G401.6 (cell line): ENCODE data around the gene PILRA.
"Not testable (repeated sequence)": the region's sequence is repeated elsewhere in the genome, so short reads cannot be mapped to it uniquely, and the experiment has no call there.

Experiments used
- FAIRE-seq: peaks from 2 replicates; lab custom pipeline; 2012; peaks lifted over from hg19 to GRCh38; lab: Jason Lieb, UNC

PILRA gene

DNA sequence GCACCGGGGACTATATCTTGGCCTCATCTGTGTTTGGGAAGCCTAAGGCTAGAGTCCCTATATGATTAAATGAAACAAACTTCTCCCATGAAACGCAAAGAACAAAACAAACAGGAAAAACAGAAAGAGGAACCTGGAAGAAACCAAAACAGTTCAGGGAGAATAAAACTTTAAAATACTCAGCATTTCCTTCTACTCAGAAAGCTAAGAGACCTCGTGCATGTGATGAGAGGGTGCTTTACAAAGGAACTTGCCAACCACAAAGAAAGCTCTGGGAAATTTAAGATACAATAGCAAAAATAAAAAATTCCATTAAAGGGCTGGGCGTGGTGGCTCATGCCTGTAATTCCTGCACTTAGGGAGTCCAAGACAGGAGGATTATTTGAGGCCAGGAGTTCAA, 6.9 kb downstream of the PILRA start:
- FAIRE-seq, result no peak

- FAIRE-seq, result not testable (repeated sequence)
Measured at GRCh38 chr7:100381531-100382233, 8.4 kb downstream of the PILRA start.

DNA sequence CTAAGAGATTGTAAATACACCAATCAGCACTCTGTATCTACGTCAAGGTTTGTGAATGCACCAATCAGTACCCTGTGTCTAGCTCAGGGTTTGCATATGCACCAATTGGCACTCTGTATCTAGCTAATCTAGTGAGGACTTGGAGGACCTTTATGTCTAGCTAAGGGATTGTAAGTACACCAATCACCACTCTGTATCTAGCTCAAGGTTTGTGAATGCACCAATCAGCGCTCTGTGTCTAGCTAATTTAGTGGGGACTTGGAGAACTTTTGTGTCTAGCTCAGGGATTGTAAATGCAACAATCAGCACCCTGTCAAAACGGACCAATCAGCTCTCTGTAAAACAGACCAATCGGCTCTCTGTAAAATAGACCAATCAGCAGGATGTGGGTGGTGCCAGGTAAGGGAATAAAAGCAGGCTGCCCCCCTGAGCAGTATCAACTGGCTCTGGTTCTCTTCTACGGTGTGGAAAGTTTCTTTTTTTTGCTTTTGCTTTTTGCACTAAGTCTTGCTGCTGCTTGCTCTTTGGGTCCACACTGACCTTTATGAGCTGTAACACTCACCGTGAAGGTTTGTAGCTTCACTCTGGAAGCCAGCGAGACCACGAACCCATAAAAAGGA, 9.1 kb downstream of the PILRA start:
- not testable (repeated sequence) for FAIRE-seq

DNA sequence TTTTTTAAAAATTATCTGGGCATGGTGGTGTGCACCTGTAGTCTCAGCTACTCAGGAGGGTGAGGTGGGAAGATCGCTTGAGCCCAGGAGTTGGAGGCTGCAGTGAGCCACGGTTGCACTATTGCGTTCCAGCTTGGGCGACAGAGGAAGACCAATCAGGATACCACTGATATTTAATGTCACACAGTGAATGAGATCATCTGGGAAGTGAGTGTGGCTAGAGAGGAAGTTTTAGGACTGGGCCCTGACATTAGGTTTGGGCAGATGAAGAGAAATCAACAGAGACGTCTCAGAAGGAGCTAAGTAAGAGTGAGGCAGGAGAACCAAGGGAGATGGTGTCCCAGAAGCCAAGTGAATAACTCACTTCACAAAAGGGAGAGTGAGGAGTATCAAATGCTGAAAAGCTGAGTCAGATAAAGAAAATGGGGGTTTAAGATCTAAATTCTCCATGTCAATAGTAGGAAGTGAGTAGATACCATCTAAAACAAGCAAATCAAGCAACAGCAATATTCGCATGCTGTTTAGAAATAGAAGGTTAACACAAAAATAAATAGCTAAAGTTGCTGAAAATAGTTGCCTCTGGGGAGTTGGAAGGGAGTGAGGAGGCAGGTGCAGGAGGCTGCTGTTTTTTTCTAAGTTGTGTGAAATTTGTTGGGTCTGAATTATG, 11.5 kb downstream of the PILRA start:
- FAIRE-seq, result no peak

- FAIRE-seq, result no peak
Measured at GRCh38 chr7:100386940-100387339, 13.7 kb downstream of the PILRA start.

DNA sequence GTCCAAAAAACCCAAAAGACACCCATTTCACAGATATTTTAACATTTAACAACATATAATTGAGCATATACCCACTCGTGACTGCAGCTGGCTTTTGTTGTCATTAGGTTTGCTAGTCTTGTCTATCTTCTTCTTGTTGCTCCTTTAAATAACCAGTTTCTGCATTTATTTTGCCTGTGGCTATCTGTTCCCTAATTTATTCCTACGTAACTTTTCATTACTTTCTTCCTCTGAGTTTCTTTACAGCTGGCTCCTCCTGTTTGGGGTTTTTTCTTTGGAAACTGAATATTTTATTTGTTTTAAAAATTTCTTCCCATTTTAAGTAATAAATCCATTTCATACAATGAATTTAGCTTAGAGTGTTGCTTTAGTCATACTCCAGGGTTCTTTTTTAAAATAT, 14.4 kb downstream of the PILRA start:
- peak; percentile 39 for FAIRE-seq

- FAIRE-seq, result no peak
Measured at GRCh38 chr7:100389437-100390088, 16.3 kb downstream of the PILRA start.

GRCh38 chr7:100390286-100391009, 17.2 kb downstream of the PILRA start:
- FAIRE-seq, result no peak

DNA sequence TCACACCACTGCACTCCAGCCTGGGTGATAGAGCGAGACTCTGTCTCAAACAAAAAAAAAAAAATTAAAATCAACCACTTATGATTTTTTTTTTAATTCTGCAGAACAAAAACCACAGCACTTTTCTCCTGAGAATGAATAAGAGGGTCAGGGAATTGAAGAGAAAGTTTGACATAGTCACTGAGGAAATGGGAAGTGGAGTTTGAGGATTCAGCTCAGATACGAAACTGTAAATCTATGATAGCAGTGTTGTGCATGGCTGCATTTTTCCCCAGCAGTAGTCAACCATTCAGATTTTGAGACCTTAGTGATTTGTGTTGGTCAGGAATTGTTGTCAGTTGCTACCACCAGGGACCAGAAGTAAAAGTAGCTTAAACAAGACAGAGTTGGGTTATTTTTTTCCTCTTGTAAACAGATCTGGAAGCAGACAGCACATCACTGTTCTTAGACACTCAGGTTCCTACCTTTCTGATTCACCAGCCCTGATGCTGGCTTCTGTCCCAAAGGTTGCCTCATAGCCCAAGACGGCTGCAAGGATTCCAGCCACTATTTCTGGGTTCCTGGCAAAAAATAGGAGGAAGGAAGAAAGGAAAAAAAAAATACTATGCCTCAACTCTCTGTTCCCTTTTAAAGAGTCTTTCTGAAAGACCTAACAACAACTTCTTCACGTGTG, 20.1 kb downstream of the PILRA start:
- FAIRE-seq, result no peak

GRCh38 chr7:100394077-100394476, 20.8 kb downstream of the PILRA start:
- FAIRE-seq, result no peak

DNA sequence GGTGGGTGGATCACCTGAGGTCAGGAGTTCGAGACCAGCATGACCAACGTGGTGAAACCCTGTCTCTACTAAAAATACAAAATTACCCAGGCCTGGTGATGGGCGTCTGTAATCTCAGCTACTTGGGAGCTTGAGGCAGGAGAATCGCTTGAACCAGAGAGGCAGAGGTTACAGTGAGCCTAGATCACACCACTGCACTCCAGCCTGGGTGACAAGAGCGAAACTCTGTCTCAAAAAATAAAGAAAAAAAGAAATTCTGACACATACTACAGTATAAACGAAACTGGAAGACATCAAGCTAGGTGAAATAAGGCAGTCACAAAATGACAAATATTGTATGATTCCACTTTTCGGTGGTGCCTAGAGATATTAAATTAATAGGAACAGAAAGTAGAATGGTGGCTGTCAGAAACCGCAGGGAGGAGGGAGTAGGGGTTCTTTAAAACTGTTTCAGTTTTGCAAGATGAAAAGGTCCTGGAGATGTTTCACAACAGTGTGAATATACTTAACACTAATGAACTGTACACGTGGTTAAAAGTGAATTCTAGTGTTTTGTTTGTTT, 23.2 kb downstream of the PILRA start:
- FAIRE-seq, result no peak

DNA sequence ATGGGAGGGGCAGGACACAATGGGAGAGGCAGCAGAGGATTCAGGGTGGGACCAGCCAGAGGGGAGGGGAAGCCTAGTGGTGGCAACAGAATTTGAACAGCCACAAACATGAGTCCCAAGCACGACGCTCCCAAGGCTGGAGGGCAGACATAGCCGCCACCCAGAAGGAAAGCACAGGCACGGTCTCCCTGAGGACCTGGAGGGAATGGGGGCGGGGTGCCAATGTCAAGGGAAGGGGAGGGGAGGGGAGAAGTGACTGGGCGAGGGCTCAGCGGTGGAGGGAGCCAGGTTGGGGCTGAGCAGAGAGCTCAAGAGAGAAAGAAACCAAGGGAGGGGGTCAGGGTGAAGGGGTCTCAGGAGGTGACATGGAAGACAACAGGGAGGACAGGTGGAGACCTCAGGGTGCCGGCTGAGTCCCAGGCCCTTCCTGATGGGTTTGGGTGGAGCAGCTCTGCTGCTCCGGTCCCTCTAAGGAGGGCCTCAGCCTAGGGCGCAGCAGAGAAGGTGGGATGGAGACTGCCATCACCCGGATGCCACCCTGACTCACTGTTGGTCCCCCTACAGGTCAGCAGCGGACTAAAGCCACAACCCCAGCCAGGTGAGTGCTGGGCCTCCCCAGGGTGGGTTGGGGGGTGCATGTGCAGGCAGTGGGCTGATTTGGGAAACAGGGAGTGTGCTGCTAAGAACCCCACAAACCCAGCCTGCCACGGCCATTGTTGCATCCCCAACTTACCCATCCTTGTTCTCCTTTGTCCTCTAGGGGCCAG, 24.2 kb downstream of the PILRA start:
- FAIRE-seq, result no peak

DNA sequence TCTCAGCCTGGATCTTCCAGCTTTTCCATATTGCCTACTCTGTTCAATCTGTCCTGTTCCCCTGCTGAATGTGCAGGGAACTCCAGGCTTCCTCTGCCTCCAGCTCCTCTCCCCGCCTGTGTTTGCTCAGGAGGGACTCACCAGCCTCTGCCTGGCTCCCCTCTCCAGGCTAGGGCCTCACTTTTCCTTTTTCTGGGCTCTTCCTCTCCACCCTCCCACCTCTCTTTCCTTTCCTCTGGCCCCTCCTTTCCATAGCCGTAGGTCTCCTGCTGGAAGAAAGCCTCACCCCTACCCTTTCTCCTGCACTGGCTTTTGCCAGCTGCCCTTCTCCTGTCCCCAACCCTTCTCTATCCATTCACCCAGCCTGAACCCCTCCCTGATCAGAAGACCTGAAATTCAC, 25.0 kb downstream of the PILRA start:
- no peak for FAIRE-seq

DNA sequence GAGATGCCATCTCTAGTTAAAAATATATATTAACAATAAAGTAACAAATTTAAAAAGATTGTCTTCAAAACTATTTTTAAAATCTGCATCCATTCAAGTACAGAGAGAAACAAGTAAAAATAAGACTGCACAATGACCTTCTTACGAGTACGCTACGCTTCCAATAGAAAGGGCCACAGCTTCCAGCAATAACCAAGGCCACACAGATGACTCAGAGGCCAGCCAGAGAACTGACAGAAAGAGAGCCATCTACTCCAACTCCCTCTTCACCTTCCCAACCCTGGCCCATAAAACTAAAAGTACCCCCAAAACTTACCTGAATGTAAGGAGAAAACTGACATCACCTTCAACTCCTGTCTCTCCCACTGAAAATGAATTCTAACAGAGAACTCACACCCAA, 26.8 kb downstream of the PILRA start:
- FAIRE-seq, result no peak

DNA sequence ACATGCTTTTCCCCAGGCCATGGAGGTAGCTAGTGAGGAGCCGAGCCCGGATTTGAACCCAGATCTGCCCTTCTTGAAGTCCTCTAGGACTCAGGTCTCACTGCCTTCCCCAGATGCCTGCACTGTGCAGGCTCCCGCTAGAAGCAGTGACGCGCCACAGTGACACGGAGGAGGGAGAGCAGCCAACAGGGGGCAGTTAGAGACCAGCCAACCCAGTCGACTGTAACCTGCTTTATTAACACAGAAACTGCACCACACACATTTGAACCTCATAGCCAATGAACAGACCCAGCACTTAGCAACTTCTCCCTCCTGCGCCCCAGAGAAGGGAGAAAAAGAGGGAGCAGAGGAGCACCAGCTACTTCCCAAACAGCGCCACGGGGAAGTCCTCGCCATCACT, 27.4 kb downstream of the PILRA start:
- no peak for FAIRE-seq

DNA sequence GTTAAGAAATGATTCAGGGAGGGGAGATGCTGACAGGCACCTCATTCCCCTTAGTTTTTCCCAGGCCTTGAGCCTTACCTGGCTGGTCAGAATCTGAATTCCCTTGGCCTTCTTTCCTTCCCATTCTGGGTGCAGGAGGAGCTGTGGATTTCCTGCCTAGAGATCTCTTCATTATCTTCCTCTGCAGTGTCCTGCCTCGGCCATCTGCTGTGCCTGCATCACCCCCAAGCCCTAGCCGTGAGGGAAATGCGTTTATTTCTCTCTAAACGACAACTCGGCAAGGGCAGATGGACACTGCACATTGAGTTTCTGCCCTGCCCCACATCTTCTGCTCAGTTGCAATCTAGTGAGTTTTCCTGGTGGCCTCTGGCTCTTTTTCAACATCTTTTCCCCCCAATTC, 28.5 kb downstream of the PILRA start:
- no peak for FAIRE-seq

DNA sequence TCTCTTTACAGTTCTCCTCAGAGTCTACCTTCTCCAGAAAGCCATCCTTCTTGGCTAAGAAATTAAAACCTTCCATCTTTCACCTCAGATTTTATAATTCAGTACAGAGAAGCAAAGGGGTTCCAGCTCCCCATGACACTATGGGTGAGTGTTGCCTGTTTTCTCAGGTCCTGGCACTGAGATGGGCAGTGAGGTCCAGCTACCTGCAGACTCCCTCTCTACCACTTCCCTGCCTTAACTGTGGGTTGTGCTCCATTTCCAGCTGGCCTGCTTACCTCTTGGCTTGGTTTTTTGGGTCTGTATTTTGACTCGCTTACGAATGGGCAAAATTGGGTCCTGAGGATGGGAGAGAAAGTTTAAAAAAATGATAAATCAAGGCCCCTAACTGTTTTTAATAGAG, 29.0 kb downstream of the PILRA start:
- no peak for FAIRE-seq

DNA sequence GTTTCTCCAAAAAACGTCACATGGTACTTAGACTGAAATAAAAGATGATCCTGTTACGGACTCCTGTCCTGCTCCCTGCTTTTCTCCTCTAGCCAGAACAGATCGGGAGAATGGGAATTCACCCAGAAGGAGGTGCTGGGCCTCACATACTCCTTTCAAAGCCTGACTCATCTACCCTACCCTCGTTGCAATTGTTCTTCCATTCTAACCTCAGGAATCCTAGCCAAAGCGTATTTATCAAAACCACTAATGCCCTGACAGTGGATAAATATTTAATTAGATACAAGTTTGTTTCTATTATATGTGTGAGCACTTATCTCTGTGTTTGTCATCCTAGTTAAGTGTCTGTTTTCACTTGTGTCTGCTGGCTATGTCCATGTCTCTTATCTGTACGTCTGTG, 33.5 kb downstream of the PILRA start:
- FAIRE-seq, result no peak

DNA sequence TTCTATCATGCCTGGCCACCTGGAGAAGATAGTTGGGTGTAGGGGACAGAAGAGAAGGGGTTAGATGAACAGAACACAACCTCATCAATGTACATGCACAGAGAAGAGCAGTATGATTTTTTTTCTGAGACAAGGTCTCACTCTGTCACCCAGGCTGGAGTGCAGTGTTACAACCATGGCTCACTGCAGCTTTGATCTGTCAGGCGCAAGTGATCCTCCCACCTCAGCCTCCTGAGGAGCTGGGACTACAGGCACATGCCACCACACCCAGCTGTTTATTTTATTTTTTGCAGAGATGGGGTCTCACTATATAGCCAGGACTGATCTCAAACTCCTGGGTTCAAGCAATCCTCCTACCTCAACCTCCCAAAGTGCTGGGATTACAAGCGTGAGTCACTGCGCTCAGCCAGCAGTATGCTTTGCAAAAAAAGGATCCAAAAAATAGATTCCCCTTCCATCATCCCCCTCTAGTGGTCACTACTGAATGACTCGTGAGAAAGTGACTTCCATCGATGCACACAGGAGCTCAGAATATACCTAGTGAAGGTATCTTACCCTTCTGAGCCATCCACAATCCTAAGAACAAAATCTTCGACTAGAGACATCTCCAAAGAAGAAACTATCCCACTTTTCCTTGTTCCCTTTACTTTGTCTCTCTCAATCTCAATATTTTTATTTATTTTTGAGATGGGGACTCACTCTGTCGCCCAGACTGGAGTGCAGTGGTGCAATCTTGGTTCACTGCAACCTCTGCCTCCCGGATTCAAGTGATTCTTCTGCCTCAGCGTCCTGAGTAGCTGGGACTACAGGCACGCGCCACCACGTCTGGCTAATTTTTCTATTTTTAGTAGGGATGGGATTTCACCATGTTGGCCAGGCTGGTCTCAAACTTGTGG, 34.2 kb downstream of the PILRA start:
- FAIRE-seq, result peak; percentile 85

DNA sequence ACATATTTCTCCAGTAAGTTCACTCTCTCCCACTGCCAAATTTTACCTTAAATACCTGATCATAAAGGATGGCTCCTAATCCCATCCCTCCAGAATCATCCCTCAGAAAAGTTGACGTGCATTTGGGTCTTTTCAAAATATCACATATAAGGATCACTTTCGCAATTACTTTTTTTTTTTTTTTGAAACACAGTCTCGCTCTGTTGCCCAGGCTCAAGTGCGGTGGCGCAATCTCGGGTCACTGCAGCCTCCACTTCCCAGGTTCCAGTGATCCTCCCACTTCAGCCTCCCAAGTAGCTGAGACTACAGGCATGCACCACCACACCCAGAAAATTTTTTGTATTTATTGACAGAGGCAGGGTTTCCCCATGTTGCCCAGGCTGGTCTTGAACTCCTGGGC, 37.8 kb downstream of the PILRA start:
- no peak for FAIRE-seq
